Esophagus (tissue), 2 donors: Measurements from ENCODE around the gene DEFB129. TPM values are rescaled to one million over a fixed set of nuclear protein-coding genes. Genes with fewer than 3 reads are reported as not detected.

ENCODE experiments used
- H3K27ac ChIP-seq, 2 donors: one replicate each; pipeline ENCODE4 v1.5.1; 2013; ENCODE audit warnings: low read depth in 2 of 2, mild to moderate bottlenecking in 2 of 2, inconsistent platforms in 1 of 2, low read length in 1 of 2, moderate library complexity in 1 of 2
- H3K27me3 ChIP-seq, 2 donors: one replicate each; pipeline ENCODE4 v1.6.1; 2013; ENCODE audit warnings: low read length in 2 of 2, control low read depth in 1 of 2, mild to moderate bottlenecking in 1 of 2; ENCODE audit not compliant: insufficient read depth in 2 of 2, control insufficient read depth in 1 of 2
- H3K36me3 ChIP-seq, 2 donors: one replicate each; pipeline ENCODE4 v1.6.1; 2013; ENCODE audit warnings: low read length in 1 of 2; ENCODE audit not compliant: control insufficient read depth in 2 of 2, insufficient read depth in 2 of 2
- H3K4me1 ChIP-seq, 2 donors: one replicate each; pipeline ENCODE4 v1.6.1; 2013; ENCODE audit warnings: low read length in 1 of 2; ENCODE audit not compliant: control insufficient read depth in 2 of 2, insufficient read depth in 2 of 2
- H3K4me3 ChIP-seq, 2 donors: one replicate each; pipeline ENCODE4 v1.5.1; 2013; ENCODE audit warnings: low read length in 2 of 2, mild to moderate bottlenecking in 2 of 2, low read depth in 1 of 2, moderate library complexity in 1 of 2
- H3K9me3 ChIP-seq, 2 donors: one replicate each; pipeline ENCODE4 v1.6.1; 2013; ENCODE audit warnings: mild to moderate bottlenecking in 2 of 2, low read depth in 1 of 2, low read length in 1 of 2, moderate library complexity in 1 of 2; ENCODE audit not compliant: control insufficient read depth in 2 of 2, insufficient read depth in 1 of 2
- WGBS, 2 donors: extraction: QIAGEN DNeasy Blood & Tissue Kit; methylation state at CpG; one replicate each; pipeline ENCODE4 v1.1.7; 2013; 5-methylcytosine and 5-hydroxymethylcytosine counted together
- polyA plus RNA-seq, 2 donors: library from polyadenylated mRNA; stranded (reverse); fragments of 200-250 nt; gene quantifications; one replicate each; pipeline ENCODE4 v1.2.3, GENCODE V29; 2013
- donor health status: healthy with polysubstance abuse.
- donor health status: Bipolar disorder and iron deficiency.

The DEFB129 gene
- polyA plus RNA-seq, 2 donors = not detected

DNA sequence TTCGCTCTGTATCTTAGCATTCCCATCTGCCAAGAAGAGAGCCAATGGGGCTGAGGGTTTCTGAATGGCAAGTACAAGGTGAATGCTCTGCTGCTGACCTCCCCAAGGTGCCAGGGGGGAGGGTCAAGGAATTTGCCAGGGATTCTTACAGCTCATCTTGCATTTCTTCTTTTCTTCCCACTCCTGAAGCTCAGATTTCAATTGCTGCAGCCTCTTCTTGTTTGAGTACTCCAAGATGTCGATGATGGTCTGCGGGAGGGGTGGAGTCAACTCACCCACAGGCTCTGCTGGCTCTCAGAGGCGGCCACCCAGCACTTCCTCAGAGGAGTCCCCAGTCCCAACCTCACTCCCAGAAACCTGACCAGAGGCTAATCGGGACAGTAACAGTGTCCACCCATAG lies 51.1 kb downstream of the DEFB129 start:
- Histone ChIP-seq H3K9me3 (no peaks in the 10 kb centered on the region), H3K27ac (no peak overlapping the region), H3K4me1 (no peaks in the 10 kb centered on the region), H3K4me3 (no peak overlapping the region), H3K27me3 (no peaks in the 10 kb centered on the region), H3K36me3 (peaks cover 3 to 5% of the 10 kb centered on the region in 2 donors)
- 91 to 92% methylated on average over 5 of the region's 5 CpGs for WGBS, 2 donors

DNA sequence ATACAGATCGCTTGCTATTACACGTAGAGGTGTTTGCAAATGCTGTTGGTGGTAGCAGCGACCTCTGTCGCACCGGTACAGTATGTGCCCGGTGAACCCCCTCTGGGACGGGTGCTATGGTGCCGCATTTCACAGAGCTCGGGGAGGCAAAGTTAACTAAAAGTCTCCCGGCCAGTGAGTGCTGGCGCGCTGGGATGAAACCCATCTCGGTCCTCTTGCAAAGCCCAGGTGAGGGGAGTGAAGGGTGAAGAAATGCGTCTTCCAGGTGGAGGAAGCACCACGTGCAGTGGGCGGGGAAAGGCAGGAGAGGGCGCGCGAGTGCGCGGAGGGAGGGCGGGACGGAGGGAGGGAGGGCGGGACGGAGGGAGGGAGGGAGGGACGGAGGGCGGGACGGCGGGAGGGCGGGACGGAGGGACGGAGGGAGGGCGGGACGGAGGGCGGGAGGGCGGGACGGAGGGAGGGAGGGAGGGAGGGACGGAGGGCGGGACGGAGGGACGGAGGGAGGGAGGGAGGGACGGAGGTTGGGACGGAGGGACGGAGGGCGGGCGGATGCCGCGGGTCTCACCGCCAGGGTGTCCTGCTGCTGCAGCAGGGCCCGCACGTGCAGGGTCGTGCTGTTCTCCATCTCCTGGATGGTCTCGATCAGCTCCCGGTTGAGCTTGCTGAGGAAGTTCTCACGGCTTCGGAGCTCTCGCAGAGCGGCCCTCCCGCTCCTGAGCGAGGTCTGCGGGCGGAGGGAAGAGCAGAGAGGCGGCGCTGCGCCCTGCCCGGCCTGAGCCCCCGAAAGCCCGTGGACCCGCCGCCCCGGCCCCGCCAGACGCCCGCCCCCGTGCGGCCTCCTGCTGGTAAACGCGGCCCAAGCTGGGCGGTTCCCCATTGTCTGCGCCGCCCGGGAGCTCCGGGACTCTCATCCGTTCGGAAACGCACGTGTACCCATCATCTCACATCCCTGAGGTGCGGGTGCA lies 51.8 kb downstream of the DEFB129 start:
- WGBS, 2 donors = 72 to 77% methylated on average over 60 to 74 of the region's 88 CpGs
- peaks cover 3 to 5% of the 10 kb centered on the region in 2 donors for H3K36me3 ChIP-seq
- no peaks in the 10 kb centered on the region for H3K9me3 ChIP-seq
- H3K27me3 ChIP-seq = no peaks in the 10 kb centered on the region
- no peak overlapping the region for H3K27ac ChIP-seq
- no peaks in the 10 kb centered on the region for H3K4me1 ChIP-seq
- H3K4me3 ChIP-seq = no peak overlapping the region

Other genes with a start within 250 kb of the DEFB129 start
- not detected for gene DEFB125, start 139.6 kb upstream of the DEFB129 start, polyA plus RNA-seq
- gene DEFB126, start 84.7 kb upstream of the DEFB129 start, polyA plus RNA-seq = not detected
- gene DEFB127, start 69.8 kb upstream of the DEFB129 start, polyA plus RNA-seq = not detected
- gene DEFB128, start 37.5 kb upstream of the DEFB129 start, polyA plus RNA-seq = not detected
- not detected for gene DEFB132, start 30.5 kb downstream of the DEFB129 start, polyA plus RNA-seq
- gene C20orf96, start 63.5 kb downstream of the DEFB129 start, polyA plus RNA-seq = 1 to 10 TPM; 1.9 TPM
- 1 to 10 TPM; 5.7 to 6.2 TPM for gene ZCCHC3, start 70.3 kb downstream of the DEFB129 start, polyA plus RNA-seq
- 1 to 10 TPM; 2.2 to 2.4 TPM for gene SOX12, start 98.3 kb downstream of the DEFB129 start, polyA plus RNA-seq
- 1 to 10 TPM; 6.0 to 6.1 TPM for gene NRSN2, start 119.9 kb downstream of the DEFB129 start, polyA plus RNA-seq
- gene TRIB3, start 153.5 kb downstream of the DEFB129 start, polyA plus RNA-seq = 10 to 100 TPM in 1 of 2 donors, 1 to 10 TPM in 1; 7.6 to 21.1 TPM
- 10 to 100 TPM; 58.6 to 86.6 TPM for gene RBCK1, start 181.0 kb downstream of the DEFB129 start, polyA plus RNA-seq
- gene TBC1D20, start 235.3 kb downstream of the DEFB129 start, polyA plus RNA-seq = 10 to 100 TPM; 15.6 to 18.1 TPM